T-helper 2 cell treated with Interferon-gamma antibody and Interleukin-4, amounts not matched to agents 100 ng/mL and 5 ng/mL, for 36 hours (primary cell): ENCODE results near the gene PACRGL. TPM values are rescaled to one million over a fixed set of nuclear protein-coding genes. Genes with fewer than 3 reads are reported as not detected.
"Not testable (repeated sequence)": the region's sequence is repeated elsewhere in the genome, so short reads cannot be mapped to it uniquely, and the experiment has no call there.

ENCODE experiments used
- intact Hi-C: fragments of 100-400 bp; cut with micrococcal nuclease; formaldehyde crosslinking; loops from one replicate; pipeline ENCODE4 v1.15.1; 2023
- total RNA-seq: library from RNA; stranded (reverse); gene quantifications from 2 replicates; pipeline ENCODE4 v1.2.3, GENCODE V29; 2022

Gene PACRGL
- total RNA-seq, 1 donor from 2014 or later = 13.2 TPM

DNA sequence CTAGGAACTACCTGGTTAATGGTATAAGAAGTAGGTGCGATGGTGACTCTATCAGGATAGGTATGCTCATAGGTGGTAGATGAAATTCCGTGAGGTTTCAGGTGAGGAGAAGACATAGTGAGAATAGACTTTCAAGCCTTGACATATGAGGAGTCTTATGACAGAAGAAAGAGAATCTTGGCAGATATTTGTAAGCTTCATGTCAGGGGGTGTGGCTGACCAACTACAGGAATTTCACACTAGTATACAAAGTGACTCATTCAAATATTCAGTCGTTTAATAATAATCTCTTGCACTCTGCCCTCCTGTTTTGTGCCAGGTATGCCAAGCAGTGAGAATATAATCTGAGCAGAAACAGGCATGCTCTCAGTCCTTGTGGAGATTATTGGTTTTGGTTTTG is 22.8 kb downstream of the PACRGL start:
- intact Hi-C loops = no loop called here

DNA sequence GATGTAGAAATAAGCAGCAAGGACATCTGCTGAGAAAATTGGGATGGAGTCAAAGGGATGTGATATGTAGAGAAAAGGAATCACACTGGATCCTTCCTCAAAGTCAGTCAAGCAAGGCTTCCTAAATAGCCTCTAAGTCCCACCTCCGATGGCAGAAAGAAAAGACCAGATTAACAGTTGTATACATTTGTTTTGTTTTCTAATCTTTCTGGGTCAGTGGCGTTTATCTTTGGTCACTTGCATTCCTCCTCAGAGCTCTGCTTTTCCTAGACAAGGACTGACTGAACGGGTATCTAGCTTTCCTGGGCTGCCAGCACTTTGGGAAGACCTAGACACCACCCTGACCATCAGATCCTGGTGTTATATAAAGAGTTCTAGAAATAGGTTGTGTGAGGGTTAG is 23.2 kb downstream of the PACRGL start:
- intact Hi-C loops = no loop called here

DNA sequence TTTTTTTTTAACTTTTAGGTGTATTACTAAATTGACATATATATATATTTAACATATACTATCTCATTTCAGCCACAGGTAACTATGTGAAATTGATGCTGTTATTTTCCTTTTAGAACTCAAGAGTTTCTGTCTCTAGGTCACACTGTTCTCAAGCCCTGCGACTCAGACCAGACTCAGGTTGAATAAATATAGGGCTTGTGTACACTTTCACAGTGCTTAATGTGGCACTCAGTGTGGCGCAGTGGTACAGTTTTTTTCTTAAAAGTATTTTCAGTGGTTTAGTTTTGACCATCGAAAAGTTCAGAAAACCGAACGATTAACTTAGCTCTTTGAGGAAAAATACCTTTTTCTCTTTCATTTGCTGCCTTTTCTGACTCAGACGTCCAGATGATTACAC is 24.7 kb downstream of the PACRGL start:
- intact Hi-C loops = no loop called here

DNA sequence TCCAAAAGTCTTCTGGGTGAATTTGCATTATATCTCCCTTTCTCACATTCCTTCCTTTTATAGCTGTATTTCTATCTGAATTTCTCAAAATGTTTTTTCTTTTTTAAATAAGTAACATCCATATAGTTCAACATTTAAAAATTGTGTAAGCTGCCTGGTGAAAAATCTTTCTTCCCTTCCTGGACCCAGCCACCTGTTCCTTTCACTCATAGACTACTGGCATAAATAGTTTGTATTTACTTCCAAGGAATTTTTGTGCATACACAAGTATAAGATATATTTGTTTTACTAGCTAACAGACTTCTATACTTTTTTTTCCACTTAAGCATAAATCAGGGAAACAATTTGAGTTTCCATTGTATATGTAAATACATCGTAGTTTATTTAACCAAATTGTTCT is 35.7 kb downstream of the PACRGL start:
- intact Hi-C loops = no loop called here

- intact Hi-C loops = not testable (repeated sequence)
Measured at GRCh38 chr4:20746000-20746399, 45.7 kb downstream of the PACRGL start.

DNA sequence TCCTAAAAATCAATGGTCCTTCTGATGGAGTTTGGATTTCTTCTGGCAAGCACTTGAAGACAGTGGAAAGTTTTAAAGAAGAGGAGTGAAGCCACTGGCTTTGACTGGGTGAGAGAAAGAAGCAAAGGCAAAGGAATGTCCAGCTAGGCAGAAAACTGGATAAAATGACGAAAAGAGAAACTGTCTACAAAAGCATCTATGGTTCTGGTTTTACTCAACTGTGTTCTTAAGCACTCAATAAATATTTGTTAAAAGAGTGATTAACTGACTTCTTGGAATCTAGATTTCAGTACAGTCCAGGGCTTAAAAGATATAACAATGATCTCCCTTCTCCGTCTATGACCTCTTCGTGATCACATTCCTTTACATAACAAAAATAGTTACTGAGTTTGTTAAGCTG is 52.4 kb downstream of the PACRGL start:
- intact Hi-C loops = no loop called here

DNA sequence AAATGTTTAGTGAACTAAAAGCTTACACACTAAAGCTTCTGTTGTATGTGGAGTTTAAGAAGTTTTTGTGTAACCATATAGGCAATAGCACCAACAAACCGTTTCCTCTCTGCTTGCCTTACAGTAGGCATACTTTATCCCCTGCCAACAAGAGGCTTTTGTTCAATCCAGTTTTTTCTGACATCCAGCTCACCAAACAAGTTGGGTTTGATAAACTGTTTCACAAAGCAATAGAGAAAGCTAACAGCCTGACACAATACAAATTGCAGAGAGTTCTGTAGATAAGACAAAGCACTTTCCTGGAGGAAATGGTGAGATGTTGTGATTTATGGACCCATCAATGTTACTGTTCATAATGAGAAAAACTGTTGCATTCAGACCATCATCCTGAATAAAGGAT is 53.8 kb downstream of the PACRGL start:
- intact Hi-C loops = no loop called here

DNA sequence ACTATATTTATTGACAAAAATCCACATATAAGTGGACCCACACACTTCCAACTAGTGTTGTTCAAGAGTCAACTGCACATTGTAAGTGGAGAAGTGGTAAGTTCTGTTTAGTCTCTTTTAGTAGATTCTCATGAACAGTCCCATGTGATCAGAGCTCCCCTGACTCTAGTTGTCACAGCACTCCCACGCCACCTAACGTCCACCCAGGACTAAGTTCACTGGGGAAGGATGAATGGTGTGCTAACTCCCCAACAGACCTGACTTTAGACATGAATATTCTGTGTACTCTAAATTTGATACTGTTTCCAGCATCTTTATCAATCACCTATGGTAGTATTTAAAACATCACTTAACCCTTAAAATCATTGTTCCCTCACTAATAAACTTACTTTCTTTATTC is 59.8 kb downstream of the PACRGL start:
- intact Hi-C loops = no loop called here

DNA sequence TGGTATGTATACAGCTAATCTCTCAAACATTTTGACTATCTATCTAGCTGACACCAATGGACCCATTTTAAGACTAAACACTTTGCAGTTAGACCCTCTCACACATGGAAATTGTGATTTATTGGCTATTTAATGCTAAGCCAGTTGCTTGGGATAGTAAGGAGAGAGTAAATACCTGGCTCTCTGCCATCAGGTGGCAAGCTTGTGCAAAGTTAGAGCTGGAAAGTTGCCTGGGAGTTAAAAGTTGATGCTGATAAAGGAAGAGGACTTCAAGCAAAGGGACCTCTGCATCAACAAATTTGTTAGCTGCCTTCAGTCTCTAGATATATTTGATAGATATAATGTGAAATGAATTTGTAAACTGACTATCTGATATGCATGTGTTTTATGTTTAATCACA is 61.1 kb downstream of the PACRGL start:
- intact Hi-C loops = no loop called here

DNA sequence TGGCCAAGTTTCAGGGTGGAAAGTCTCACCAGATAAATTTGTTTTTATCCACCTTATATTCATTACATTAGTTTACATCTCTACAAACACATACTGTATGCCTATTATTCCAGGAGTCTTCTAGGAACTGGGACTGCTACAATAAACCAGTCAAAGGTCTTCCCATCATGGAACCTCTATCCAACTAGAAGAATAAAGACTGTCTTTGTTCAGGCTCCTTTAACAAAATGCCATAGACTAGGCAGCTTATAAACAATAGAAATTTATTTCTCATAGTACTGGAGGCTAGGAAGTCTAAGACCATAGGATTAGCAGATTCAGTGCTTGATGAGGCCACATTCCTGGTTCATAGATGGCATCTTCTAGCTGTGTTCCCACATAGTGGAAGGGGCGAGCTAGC is 61.6 kb downstream of the PACRGL start:
- intact Hi-C loops = no loop called here

- intact Hi-C loops = no loop called here
Measured at GRCh38 chr4:20764366-20764992, 64.2 kb downstream of the PACRGL start.

DNA sequence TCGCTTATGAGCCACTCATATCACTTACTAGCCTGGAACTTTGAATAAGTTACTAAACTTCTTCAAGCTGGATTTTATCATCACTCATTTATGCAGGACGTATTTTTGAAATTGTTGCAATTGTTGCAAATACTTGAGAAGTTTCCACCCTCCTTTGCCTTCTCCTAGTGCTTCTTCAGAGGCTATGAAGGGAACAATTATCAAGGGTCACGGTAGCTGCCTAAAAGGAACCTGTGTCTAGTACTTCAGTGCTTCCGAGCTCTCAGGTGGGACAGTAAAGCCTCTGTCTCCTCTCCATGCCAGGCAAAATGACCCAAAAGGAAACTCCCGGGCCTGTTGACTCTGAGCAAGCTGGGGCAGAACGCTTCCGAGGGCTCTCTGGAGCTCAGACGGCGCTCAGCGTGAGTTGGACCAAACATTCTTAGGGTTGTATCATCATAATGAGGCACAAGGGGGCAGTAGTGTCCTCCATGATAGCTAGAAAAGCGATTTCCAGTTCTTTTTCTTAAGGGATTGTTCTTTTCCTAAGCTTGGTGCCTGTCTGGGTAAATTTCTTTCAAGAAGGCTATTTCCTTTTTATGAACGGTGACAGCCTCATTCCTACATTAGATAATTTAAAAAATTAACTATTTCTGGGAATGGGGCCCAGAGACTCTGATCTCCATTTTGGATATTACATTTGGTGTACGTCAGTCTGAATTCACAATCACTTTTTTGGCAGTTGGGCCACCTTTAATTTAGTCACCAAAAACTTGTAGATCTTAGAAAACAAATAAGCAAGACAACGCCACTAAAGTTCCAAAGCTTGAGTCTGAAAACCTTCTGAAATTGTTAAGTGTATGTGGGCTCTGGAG is 73.1 kb downstream of the PACRGL start:
- intact Hi-C loops = no loop called here

DNA sequence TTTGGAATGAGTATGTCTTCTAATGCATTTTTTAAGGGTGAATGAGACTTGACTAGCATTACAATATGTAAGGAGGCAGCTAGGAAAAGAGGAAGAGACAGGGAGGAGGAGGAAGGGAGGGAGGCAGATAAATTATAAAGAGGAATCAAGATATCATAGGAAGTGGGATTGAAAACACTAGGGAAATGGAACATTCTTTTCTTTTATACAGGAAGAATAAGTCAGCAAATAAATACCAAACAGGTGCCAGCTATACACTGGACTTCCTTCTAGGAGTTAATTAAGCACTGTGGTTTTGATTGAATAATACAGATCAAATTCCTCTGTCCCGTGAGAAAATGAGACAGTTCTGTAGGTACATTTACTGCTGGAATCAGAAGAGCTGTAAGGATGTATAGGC is 78.6 kb downstream of the PACRGL start:
- intact Hi-C loops = no loop called here

- intact Hi-C loops = not testable (repeated sequence)
Measured at GRCh38 chr4:20783134-20783533, 82.9 kb downstream of the PACRGL start.

GRCh38 chr4:20787940-20788665 is 87.8 kb downstream of the PACRGL start:
- intact Hi-C loops = no loop called here
